Prostate gland (tissue), 2 donors: ENCODE data around the gene COL4A1.

ENCODE experiments used
- POLR2A ChIP-seq: fragments of 450-650 bp; IDR thresholded peaks from one replicate; pipeline ENCODE4 v1.6.1; 2016; ENCODE audit warnings: antibody characterized with exemption, mild to moderate bottlenecking
- TF ChIP-seq, protein P1 (sequence below), 4 experiments: fragments of 200-600 bp in 2 of 4; fragments of 450-650 bp in 2 of 4; sonication (generic) in 2 of 4; IDR thresholded peaks; 1 replicate in 3 of 4; 2 replicates in 1 of 4; pipeline ENCODE4 v1.5.1; 2016 to 2019; ENCODE audit warnings: antibody characterized with exemption in 4 of 4, mild to moderate bottlenecking in 2 of 4, moderate library complexity in 2 of 4

DNA sequence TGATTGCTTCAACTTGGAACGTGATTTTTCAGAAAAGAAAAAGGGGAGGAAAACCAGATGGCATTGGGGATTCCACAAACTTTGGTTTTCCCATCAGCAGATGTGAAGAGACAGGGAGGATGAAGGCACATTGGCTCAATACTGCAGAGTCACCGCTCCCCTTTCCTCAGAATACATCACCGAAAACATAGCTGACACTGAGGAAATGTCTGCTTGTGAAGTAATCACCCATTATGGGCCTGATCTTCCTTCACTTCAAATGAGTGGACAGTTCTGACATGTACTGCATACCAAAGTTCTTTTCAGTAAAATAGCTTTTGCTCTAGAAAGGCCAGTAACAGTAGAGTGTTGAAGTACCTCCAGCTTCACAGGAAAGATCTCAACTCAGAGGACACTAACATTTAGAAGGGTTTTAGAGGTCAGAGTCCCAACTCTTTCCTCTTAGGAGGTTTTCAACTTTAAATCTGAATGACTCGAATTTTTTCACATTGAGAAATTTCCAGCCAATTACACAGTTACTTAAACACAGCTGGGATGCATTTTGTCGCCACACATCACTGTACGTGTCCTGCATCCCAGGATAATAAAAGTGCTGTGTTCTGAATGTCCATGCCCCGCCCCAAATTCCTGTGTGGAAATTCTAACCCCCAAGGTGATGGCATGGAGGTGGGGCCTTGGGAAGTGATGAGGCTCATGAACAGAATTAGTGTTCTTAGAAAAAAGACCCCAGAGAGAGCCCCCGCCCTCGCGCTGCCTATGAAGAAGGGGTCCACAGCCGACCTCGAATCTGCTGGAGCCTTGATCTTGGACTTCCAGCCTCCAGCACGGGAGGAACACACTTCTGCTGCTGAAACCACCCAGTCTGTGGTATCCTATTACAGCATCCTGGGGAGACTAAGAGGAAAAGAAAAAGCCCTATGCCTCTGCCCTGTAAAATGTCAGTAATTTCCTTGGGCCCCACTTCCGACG is 77.7 kb downstream of the COL4A1 start:
- TF ChIP-seq, protein P1, sequence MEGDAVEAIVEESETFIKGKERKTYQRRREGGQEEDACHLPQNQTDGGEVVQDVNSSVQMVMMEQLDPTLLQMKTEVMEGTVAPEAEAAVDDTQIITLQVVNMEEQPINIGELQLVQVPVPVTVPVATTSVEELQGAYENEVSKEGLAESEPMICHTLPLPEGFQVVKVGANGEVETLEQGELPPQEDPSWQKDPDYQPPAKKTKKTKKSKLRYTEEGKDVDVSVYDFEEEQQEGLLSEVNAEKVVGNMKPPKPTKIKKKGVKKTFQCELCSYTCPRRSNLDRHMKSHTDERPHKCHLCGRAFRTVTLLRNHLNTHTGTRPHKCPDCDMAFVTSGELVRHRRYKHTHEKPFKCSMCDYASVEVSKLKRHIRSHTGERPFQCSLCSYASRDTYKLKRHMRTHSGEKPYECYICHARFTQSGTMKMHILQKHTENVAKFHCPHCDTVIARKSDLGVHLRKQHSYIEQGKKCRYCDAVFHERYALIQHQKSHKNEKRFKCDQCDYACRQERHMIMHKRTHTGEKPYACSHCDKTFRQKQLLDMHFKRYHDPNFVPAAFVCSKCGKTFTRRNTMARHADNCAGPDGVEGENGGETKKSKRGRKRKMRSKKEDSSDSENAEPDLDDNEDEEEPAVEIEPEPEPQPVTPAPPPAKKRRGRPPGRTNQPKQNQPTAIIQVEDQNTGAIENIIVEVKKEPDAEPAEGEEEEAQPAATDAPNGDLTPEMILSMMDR (IDR thresholded peaks at IDR 0.05) = no peak
- TF ChIP-seq POLR2A = no peak
